Trophoblast cell (in vitro differentiated cells and primary cell): ENCODE results near the gene ZNF737.
A peak's percentile ranks its signal among the peaks of the same experiment; 100 is the strongest.
"Not testable (repeated sequence)": the region's sequence is repeated elsewhere in the genome, so short reads cannot be mapped to it uniquely, and the experiment has no call there.

ENCODE experiments used
- DNase-seq, 2 donors: peaks; one replicate each; pipeline ENCODE4 v3.0.0-alpha.2; 2016
- H2AFZ ChIP-seq: 2 replicates; pipeline ENCODE4 v1.6.1; 2013; ENCODE audit warnings: low read length, moderate library complexity, mild to moderate bottlenecking; ENCODE audit not compliant: insufficient read depth, poor library complexity
- H2AK5ac ChIP-seq: 2 replicates; pipeline ENCODE4 v1.6.1; 2013; ENCODE audit warnings: mild to moderate bottlenecking, low read length
- H2BK120ac ChIP-seq: 2 replicates; pipeline ENCODE4 v1.6.1; 2013; ENCODE audit warnings: low read length, mild to moderate bottlenecking, moderate library complexity; ENCODE audit not compliant: insufficient read depth, poor library complexity
- H2BK12ac ChIP-seq: 2 replicates; pipeline ENCODE4 v1.6.1; 2013; ENCODE audit warnings: mild to moderate bottlenecking, low read length, moderate library complexity
- H2BK5ac ChIP-seq: 2 replicates; pipeline ENCODE4 v1.6.1; 2013; ENCODE audit warnings: low read length, low read depth, moderate library complexity, mild to moderate bottlenecking; ENCODE audit not compliant: poor library complexity
- H3K14ac ChIP-seq: 2 replicates; pipeline ENCODE4 v1.6.1; 2013; ENCODE audit warnings: mild to moderate bottlenecking, low read length
- H3K18ac ChIP-seq: 2 replicates; pipeline ENCODE4 v1.6.1; 2013; ENCODE audit warnings: mild to moderate bottlenecking, low read length
- H3K23ac ChIP-seq: 2 replicates; pipeline ENCODE4 v1.6.1; 2013; ENCODE audit warnings: low read length
- H3K27ac ChIP-seq: 2 replicates; pipeline ENCODE4 v1.5.1; 2013; ENCODE audit warnings: low read depth, mild to moderate bottlenecking, inconsistent platforms, low read length, moderate library complexity
- H3K27me3 ChIP-seq: 2 replicates; pipeline ENCODE4 v1.6.1; 2013; ENCODE audit warnings: inconsistent platforms, mild to moderate bottlenecking, low read length, moderate library complexity; ENCODE audit not compliant: insufficient read depth
- H3K36me3 ChIP-seq, 2 experiments: 1 replicate in 1 of 2; 2 replicates in 1 of 2; pipeline ENCODE4 v1.6.1; 2013; ENCODE audit warnings: low read length in 2 of 2, mild to moderate bottlenecking in 2 of 2, moderate library complexity in 1 of 2; ENCODE audit not compliant: insufficient read depth in 2 of 2, control insufficient read depth in 1 of 2
- H3K4ac ChIP-seq: 2 replicates; pipeline ENCODE4 v1.6.1; 2013; ENCODE audit warnings: low read depth, mild to moderate bottlenecking, low read length, moderate library complexity
- H3K4me1 ChIP-seq, 2 experiments: 1 replicate in 1 of 2; 2 replicates in 1 of 2; pipeline ENCODE4 v1.6.1; 2013; ENCODE audit warnings: low read length in 2 of 2, mild to moderate bottlenecking in 2 of 2, moderate library complexity in 1 of 2; ENCODE audit not compliant: insufficient read depth in 2 of 2, control insufficient read depth in 1 of 2
- H3K4me2 ChIP-seq: 2 replicates; pipeline ENCODE4 v1.6.1; 2013; ENCODE audit warnings: inconsistent platforms, mild to moderate bottlenecking, low read length, moderate library complexity
- H3K4me3 ChIP-seq: 2 replicates; pipeline ENCODE4 v1.5.1; 2013; ENCODE audit warnings: mild to moderate bottlenecking, low read depth, low read length, inconsistent platforms
- H3K79me1 ChIP-seq: one replicate; pipeline ENCODE4 v1.6.1; 2013; ENCODE audit warnings: low read length
- H3K79me2 ChIP-seq: 2 replicates; pipeline ENCODE4 v1.6.1; 2013; ENCODE audit warnings: low read length, mild to moderate bottlenecking; ENCODE audit not compliant: control insufficient read depth, insufficient read depth, poor library complexity
- H3K9ac ChIP-seq: 2 replicates; pipeline ENCODE4 v1.6.1; 2013; ENCODE audit warnings: mild to moderate bottlenecking, low read length
- H3K9me3 ChIP-seq: 2 replicates; pipeline ENCODE4 v1.6.1; 2013; ENCODE audit warnings: low read depth, mild to moderate bottlenecking, control low read depth, inconsistent platforms, low read length; ENCODE audit not compliant: insufficient read depth
- H4K12ac ChIP-seq: 2 replicates; pipeline ENCODE4 v1.6.1; 2013; ENCODE audit warnings: low read depth, mild to moderate bottlenecking, low read length, moderate library complexity
- H4K8ac ChIP-seq: 2 replicates; pipeline ENCODE4 v1.6.1; 2013; ENCODE audit warnings: low read depth, mild to moderate bottlenecking, low read length, moderate library complexity
- H4K91ac ChIP-seq: one replicate; pipeline ENCODE4 v1.6.1; 2013; ENCODE audit warnings: low read depth, mild to moderate bottlenecking, low read length, moderate library complexity
- WGBS: extraction: QIAGEN DNeasy Blood & Tissue Kit; methylation state at CpG from one replicate; pipeline ENCODE4 v1.1.7; 2013; ENCODE audit warnings: missing lambda C conversion rate; ENCODE audit not compliant: insufficient read length, insufficient coverage; ENCODE audit errors: extremely low coverage; 5-methylcytosine and 5-hydroxymethylcytosine counted together

The ZNF737 gene

GRCh38 chr19:20607943-20608342 is 42.4 kb upstream of the ZNF737 start:
- Histone ChIP-seq H4K12ac (no peak overlapping the region), H3K18ac (no peak overlapping the region), H3K4me1 (no peaks in the 10 kb centered on the region), H3K4me2 (no peak overlapping the region), H3K14ac (no peak overlapping the region), H3K9me3 (no peaks in the 10 kb centered on the region), H3K36me3 (no peaks in the 10 kb centered on the region), H4K91ac (no peak overlapping the region), H4K8ac (no peak overlapping the region), H2BK120ac (no peak overlapping the region), H3K27me3 (no peaks in the 10 kb centered on the region), H2AK5ac (no peak overlapping the region), H3K79me1 (no peaks in the 10 kb centered on the region), H3K4me3 (no peak overlapping the region), H3K27ac (no peak overlapping the region), H2AFZ (no peak overlapping the region), H2BK12ac (no peak overlapping the region), H3K9ac (no peak overlapping the region), H3K4ac (no peak overlapping the region), H3K23ac (no peak overlapping the region), H2BK5ac (no peak overlapping the region), H3K79me2 (no peaks in the 10 kb centered on the region)
- no peak for DNase-seq
- no CpG with 5 or more reads among the region's 1 CpG for WGBS

DNA sequence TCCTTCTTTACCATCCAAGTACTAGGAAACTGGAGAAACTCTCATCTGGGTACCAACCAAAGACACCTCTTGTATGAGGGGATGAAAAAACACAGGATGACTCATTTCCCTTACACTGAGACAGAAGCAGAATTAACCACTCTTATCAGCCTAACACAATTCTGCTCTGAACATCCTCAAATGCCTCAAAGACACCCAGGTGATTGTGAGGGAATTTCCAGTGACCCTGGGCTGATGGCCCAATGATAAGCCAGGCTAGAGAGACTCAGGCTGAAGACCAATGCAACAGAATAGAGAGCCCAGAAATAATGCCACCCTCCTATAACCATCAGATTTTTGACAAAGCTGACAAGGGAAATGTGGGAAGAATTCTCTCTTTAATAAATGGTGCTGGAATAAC is 7.0 kb downstream of the ZNF737 start:
- Histone ChIP-seq H3K79me2 (peaks cover 6% of the 10 kb centered on the region), H2AK5ac (no peak overlapping the region), H3K9me3 (no peaks in the 10 kb centered on the region), H4K8ac (no peak overlapping the region), H3K9ac (no peak overlapping the region), H2BK12ac (no peak overlapping the region), H3K14ac (no peak overlapping the region), H3K36me3 (peaks cover 6 to 13% of the 10 kb centered on the region in 2 experiments), H3K4ac (no peak overlapping the region), H4K91ac (no peak overlapping the region), H3K27me3 (no peaks in the 10 kb centered on the region), H3K18ac (no peak overlapping the region), H3K79me1 (no peaks in the 10 kb centered on the region), H2BK120ac (no peak overlapping the region), H3K27ac (no peak overlapping the region), H2AFZ (no peak overlapping the region), H3K4me1 (peaks cover 0 to 2% of the 10 kb centered on the region in 2 experiments), H4K12ac (no peak overlapping the region), H3K23ac (no peak overlapping the region), H3K4me3 (no peak overlapping the region), H3K4me2 (no peak overlapping the region), H2BK5ac (no peak overlapping the region)
- no peak for DNase-seq

- Histone ChIP-seq H3K27ac (no peak overlapping the region), H3K23ac (no peak overlapping the region), H3K18ac (no peak overlapping the region), H2AFZ (no peak overlapping the region), H3K4me3 (no peak overlapping the region), H4K8ac (no peak overlapping the region), H3K79me1 (no peaks in the 10 kb centered on the region), H2BK120ac (no peak overlapping the region), H3K4me1 (no peaks in the 10 kb centered on the region), H2BK12ac (no peak overlapping the region), H2BK5ac (no peak overlapping the region), H4K12ac (no peak overlapping the region), H3K9me3 (no peaks in the 10 kb centered on the region), H4K91ac (no peak overlapping the region), H3K14ac (no peak overlapping the region), H3K4ac (peak overlapping the region; percentile 89), H3K79me2 (peaks cover 6% of the 10 kb centered on the region), H3K27me3 (no peaks in the 10 kb centered on the region), H3K36me3 (peaks cover 9 to 13% of the 10 kb centered on the region in 2 experiments), H3K4me2 (no peak overlapping the region), H2AK5ac (no peak overlapping the region), H3K9ac (no peak overlapping the region)
- WGBS, result no CpG with 5 or more reads among the region's 4 CpGs
- DNase-seq, result peak; percentile 8 to 14
Observed at GRCh38 chr19:20558011-20558410, 7.6 kb downstream of the ZNF737 start.

DNA sequence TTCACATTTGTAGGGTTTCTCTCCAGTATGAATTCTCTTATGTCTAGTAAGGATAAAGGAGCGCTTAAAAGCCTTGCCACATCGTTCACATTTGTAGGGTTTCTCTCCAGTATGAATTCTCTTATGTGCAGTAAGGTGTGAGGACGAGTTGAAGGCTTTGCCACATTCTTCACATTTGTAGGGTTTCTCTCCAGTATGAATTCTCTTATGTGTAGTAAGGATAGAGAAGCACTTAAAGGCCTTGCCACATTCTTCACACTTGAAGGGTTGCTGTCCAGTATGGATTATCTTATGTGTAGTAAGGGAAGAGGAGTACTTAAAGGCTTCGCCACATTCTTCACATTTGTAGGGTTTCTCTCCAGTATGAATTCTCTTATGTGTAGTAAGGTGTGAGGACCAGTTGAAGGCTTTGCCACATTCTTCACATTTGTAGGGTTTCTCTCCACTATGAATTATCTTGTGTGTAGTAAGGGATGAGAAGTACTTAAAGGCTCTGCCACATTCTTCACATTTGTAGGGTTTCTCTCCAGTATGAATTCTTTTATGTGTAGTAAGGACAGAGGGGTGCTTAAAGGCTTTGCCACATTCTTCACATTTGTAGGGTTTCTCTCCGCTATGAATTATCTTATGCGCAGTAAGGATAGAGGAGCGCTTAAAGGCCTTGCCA is 20.8 kb downstream of the ZNF737 start:
- H4K8ac ChIP-seq, H3K9ac ChIP-seq, H2BK12ac ChIP-seq, H3K4me2 ChIP-seq, H2AFZ ChIP-seq, H3K4ac ChIP-seq, H2BK120ac ChIP-seq, H2AK5ac ChIP-seq, H2BK5ac ChIP-seq, H4K91ac ChIP-seq, H3K79me2 ChIP-seq, H3K27me3 ChIP-seq, H3K23ac ChIP-seq, H3K14ac ChIP-seq, H3K4me3 ChIP-seq, H3K18ac ChIP-seq, H4K12ac ChIP-seq, H3K79me1 ChIP-seq, H3K4me1 ChIP-seq, DNase-seq, H3K27ac ChIP-seq: not testable (repeated sequence)
- Histone ChIP-seq H3K36me3 (peaks cover 28 to 44% of the 10 kb centered on the region in 2 experiments), H3K9me3 (peaks cover 22% of the 10 kb centered on the region)
- no CpG with 5 or more reads among the region's 7 CpGs for WGBS
